Measurements from ENCODE around the gene CDH4. TPM values are rescaled to one million over a fixed set of nuclear protein-coding genes. Genes with fewer than 3 reads are reported as not detected.
A peak's percentile ranks its signal among the peaks of the same experiment; 100 is the strongest.

CDH4 gene
- total and polyA plus RNA-seq, 9 of the 15 experiments (the other 6 are each of a cell fraction or from before 2014, with no cell fraction given): 0.04 TPM; not detected in 8

DNA sequence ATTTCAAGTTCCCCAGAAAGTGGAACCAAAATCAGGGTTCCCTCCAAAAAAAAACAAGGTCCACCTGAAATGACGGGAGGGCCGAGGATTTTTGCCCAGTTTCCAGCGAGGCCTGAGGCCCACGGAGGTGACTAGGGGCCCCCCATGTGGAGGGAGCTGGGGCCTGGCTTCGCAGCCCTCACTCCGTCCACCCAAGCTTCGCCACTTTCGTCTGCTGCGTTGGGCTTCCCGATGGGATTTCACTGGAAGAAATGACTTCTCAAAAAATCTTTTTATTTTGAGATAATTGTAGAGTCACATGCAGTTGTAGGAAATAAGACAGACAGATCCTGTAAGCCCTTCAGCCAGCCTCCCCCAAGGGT is 605.3 kb downstream of the CDH4 start:
- H3K9me3 ChIP-seq (replicated peaks; ENCODE audit: control insufficient read depth, insufficient read depth, low read depth, low read length): no peaks in the 10 kb centered on the region
- H3K4me1 ChIP-seq (replicated peaks in 1 of 2; ENCODE audit: control insufficient read depth in 2 of 2, insufficient read depth in 2 of 2, low read length in 2 of 2): no peaks in the 10 kb centered on the region; a peak in 1 of 5 replicates
- intact Hi-C loops (cut with micrococcal nuclease): no loop called here
- in situ Hi-C loops (cut with MboI): no loop called here
- ChIA-PET CTCF (ENCODE audit: low intra/inter-chr PET ratio) (no interaction called here), POLR2A (no interaction called here)
- ATAC-seq (no peak; the same call in 2 of the 3 replicates), FAIRE-seq (no peak), DNase-seq (ENCODE audit: extremely low read depth in 1 of 4, low spot score in 3 of 4) (no peak)
- H3K4me3 ChIP-seq: no peak overlapping the region
- H3K4me2 ChIP-seq (ENCODE audit: insufficient read depth, low read length): no peak overlapping the region
- no peak overlapping the region for H2AFZ ChIP-seq (ENCODE audit: low read depth, low read length)
- no peaks in the 10 kb centered on the region for H3K79me2 ChIP-seq (ENCODE audit: control insufficient read depth, insufficient read depth, low read length)
- H3K9me1 ChIP-seq (ENCODE audit: control insufficient read depth, insufficient read depth, low read length): no peaks in the 10 kb centered on the region
- no peak overlapping the region for H3K27ac ChIP-seq (ENCODE audit: extremely low read depth, low read depth, low read length)
- peaks cover 15% of the 10 kb centered on the region; the same call in 1 of the 2 replicates for H4K20me1 ChIP-seq (replicated peaks; ENCODE audit: control insufficient read depth, insufficient read depth, low read length)
- peak overlapping the region in 1 of 2 experiments; percentile 26; a peak in 1 of 4 replicates for H3K9ac ChIP-seq (ENCODE audit: insufficient read depth in 1 of 2, low read depth in 2 of 2, low read length in 2 of 2)
- H3K27me3 ChIP-seq (ENCODE audit: control insufficient read depth in 2 of 2, insufficient read depth in 2 of 2, low read length in 2 of 2): peaks cover 20 to 56% of the 10 kb centered on the region in 2 experiments; a peak in 3 of 5 replicates
- 1% methylated on average over 10 of the region's 10 CpGs for WGBS (ENCODE audit: insufficient coverage, low coverage, missing lambda C conversion rate)
- TF ChIP-seq RBBP5 (IDR thresholded peaks at IDR 0.05; ENCODE audit: borderline replicate concordance, insufficient read depth, low read length, poor library complexity, severe bottlenecking): no peak
- TF ChIP-seq, protein P1, sequence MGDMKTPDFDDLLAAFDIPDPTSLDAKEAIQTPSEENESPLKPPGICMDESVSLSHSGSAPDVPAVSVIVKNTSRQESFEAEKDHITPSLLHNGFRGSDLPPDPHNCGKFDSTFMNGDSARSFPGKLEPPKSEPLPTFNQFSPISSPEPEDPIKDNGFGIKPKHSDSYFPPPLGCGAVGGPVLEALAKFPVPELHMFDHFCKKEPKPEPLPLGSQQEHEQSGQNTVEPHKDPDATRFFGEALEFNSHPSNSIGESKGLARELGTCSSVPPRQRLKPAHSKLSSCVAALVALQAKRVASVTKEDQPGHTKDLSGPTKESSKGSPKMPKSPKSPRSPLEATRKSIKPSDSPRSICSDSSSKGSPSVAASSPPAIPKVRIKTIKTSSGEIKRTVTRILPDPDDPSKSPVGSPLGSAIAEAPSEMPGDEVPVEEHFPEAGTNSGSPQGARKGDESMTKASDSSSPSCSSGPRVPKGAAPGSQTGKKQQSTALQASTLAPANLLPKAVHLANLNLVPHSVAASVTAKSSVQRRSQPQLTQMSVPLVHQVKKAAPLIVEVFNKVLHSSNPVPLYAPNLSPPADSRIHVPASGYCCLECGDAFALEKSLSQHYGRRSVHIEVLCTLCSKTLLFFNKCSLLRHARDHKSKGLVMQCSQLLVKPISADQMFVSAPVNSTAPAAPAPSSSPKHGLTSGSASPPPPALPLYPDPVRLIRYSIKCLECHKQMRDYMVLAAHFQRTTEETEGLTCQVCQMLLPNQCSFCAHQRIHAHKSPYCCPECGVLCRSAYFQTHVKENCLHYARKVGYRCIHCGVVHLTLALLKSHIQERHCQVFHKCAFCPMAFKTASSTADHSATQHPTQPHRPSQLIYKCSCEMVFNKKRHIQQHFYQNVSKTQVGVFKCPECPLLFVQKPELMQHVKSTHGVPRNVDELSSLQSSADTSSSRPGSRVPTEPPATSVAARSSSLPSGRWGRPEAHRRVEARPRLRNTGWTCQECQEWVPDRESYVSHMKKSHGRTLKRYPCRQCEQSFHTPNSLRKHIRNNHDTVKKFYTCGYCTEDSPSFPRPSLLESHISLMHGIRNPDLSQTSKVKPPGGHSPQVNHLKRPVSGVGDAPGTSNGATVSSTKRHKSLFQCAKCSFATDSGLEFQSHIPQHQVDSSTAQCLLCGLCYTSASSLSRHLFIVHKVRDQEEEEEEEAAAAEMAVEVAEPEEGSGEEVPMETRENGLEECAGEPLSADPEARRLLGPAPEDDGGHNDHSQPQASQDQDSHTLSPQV (IDR thresholded peaks at IDR 0.05): no peak
- no peak for TF ChIP-seq MEIS2 (IDR thresholded peaks at IDR 0.05; ENCODE audit: partially characterized antibody)
- TF ChIP-seq ZNF75A (CRISPR knock-in tag; IDR thresholded peaks at IDR 0.05): no peak
- TF ChIP-seq MTA3 (IDR thresholded peaks at IDR 0.05; ENCODE audit: borderline replicate concordance): no peak
- no peaks in the 10 kb centered on the region for H3K36me3 ChIP-seq (ENCODE audit: control insufficient read depth, insufficient read depth, low read length)
- BruUV-seq (replicated peaks): no TSS peak
